H9 (cell line): ENCODE measurements around the gene HIF1A. TPM values are rescaled to one million over a fixed set of nuclear protein-coding genes. Genes with fewer than 3 reads are reported as not detected.

Experiments
- DNase-seq: peaks from one replicate; pipeline ENCODE4 v3.0.0-alpha.2; 2017
- H2AFZ ChIP-seq: one replicate; pipeline ENCODE4 v1.6.1; 2013; ENCODE audit warnings: mild to moderate bottlenecking, low read length, control low read depth, moderate library complexity
- H2AK5ac ChIP-seq: 2 replicates; pipeline ENCODE4 v1.6.1; 2013; ENCODE audit warnings: low read length, control low read depth, mixed read lengths; ENCODE audit not compliant: insufficient read length
- H2BK120ac ChIP-seq: one replicate; pipeline ENCODE4 v1.6.1; 2013; ENCODE audit warnings: low read depth, mild to moderate bottlenecking, low read length, control low read depth, inconsistent platforms; ENCODE audit not compliant: poor library complexity, severe bottlenecking
- H2BK12ac ChIP-seq: 2 replicates; pipeline ENCODE4 v1.6.1; 2013; ENCODE audit warnings: low read length, control low read depth, mixed read lengths, low read depth; ENCODE audit not compliant: insufficient read length
- H2BK15ac ChIP-seq: 2 replicates; pipeline ENCODE4 v1.6.1; 2013; ENCODE audit warnings: low read depth, low read length, control low read depth
- H2BK20ac ChIP-seq: one replicate; pipeline ENCODE4 v1.6.1; 2013; ENCODE audit warnings: low read depth, mild to moderate bottlenecking, low read length, control low read depth, inconsistent platforms; ENCODE audit not compliant: poor library complexity, severe bottlenecking
- H2BK5ac ChIP-seq: 2 replicates; pipeline ENCODE4 v1.6.1; 2013; ENCODE audit warnings: low read length, control low read depth, mixed read lengths; ENCODE audit not compliant: insufficient read length
- H3K14ac ChIP-seq: 2 replicates; pipeline ENCODE4 v1.6.1; 2013; ENCODE audit warnings: low read length, control low read depth; ENCODE audit not compliant: insufficient read depth
- H3K18ac ChIP-seq: 2 replicates; pipeline ENCODE4 v1.6.1; 2013; ENCODE audit warnings: low read depth, mild to moderate bottlenecking, mixed read lengths, low read length, control low read depth; ENCODE audit not compliant: insufficient read length
- H3K23ac ChIP-seq: 2 replicates; pipeline ENCODE4 v1.6.1; 2013; ENCODE audit warnings: low read length, control low read depth, mixed read lengths, low read depth; ENCODE audit not compliant: insufficient read length
- H3K23me2 ChIP-seq: 2 replicates; pipeline ENCODE4 v1.6.1; 2013; ENCODE audit warnings: low read depth, mild to moderate bottlenecking, mixed read lengths, low read length, control low read depth; ENCODE audit not compliant: insufficient read length, poor library complexity, severe bottlenecking
- H3K27ac ChIP-seq: 2 replicates; pipeline ENCODE4 v1.5.1; 2013; ENCODE audit warnings: low read length, control low read depth, mixed read lengths, low read depth; ENCODE audit not compliant: insufficient read length
- H3K27me3 ChIP-seq: 2 replicates; pipeline ENCODE4 v1.6.1; 2013; ENCODE audit warnings: low read length, control low read depth, inconsistent platforms; ENCODE audit not compliant: insufficient read depth
- H3K4ac ChIP-seq: 2 replicates; pipeline ENCODE4 v1.6.1; 2013; ENCODE audit warnings: low read depth, mild to moderate bottlenecking, control low read depth, inconsistent platforms, low read length, moderate library complexity
- H3K4me1 ChIP-seq: 2 replicates; pipeline ENCODE4 v1.6.1; 2013; ENCODE audit warnings: low read length, control low read depth, inconsistent platforms; ENCODE audit not compliant: insufficient read depth
- H3K4me2 ChIP-seq: 2 replicates; pipeline ENCODE4 v1.6.1; 2013; ENCODE audit warnings: low read length, control low read depth, mixed read lengths; ENCODE audit not compliant: insufficient read length, insufficient read depth
- H3K56ac ChIP-seq: 2 replicates; pipeline ENCODE4 v1.6.1; 2013; ENCODE audit warnings: low read depth, mild to moderate bottlenecking, mixed read lengths, low read length, control low read depth; ENCODE audit not compliant: insufficient read length
- H3K79me1 ChIP-seq: 2 replicates; pipeline ENCODE4 v1.6.1; 2013; ENCODE audit warnings: low read depth, mild to moderate bottlenecking, moderate library complexity, low read length, control low read depth, inconsistent platforms; ENCODE audit not compliant: insufficient read depth, poor library complexity, severe bottlenecking
- H3K79me2 ChIP-seq: 2 replicates; pipeline ENCODE4 v1.6.1; 2013; ENCODE audit warnings: low read length, control low read depth, inconsistent platforms; ENCODE audit not compliant: insufficient read depth
- H3K9ac ChIP-seq: 2 replicates; pipeline ENCODE4 v1.6.1; 2013; ENCODE audit warnings: low read length, control low read depth, mixed read lengths; ENCODE audit not compliant: insufficient read length; ENCODE audit errors: extremely low read depth
- H3K9me3 ChIP-seq: one replicate; pipeline ENCODE4 v1.6.1; 2013; ENCODE audit warnings: low read depth, low read length, inconsistent platforms; ENCODE audit not compliant: control insufficient read depth
- H3T11ph ChIP-seq: one replicate; pipeline ENCODE4 v1.6.1; 2013; ENCODE audit warnings: mild to moderate bottlenecking, low read length, control low read depth, inconsistent platforms
- H4K20me1 ChIP-seq: one replicate; pipeline ENCODE4 v1.6.1; 2013; ENCODE audit not compliant: control insufficient read depth, insufficient read length, insufficient read depth
- H4K5ac ChIP-seq: 2 replicates; pipeline ENCODE4 v1.6.1; 2013; ENCODE audit warnings: low read depth, mild to moderate bottlenecking, mixed read lengths, low read length, control low read depth; ENCODE audit not compliant: insufficient read length
- H4K8ac ChIP-seq: replicated peaks from 2 replicates; pipeline ENCODE4 v1.6.1; 2013; ENCODE audit warnings: low read length, control low read depth, mixed read lengths, low read depth; ENCODE audit not compliant: insufficient read length
- H4K91ac ChIP-seq: 2 replicates; pipeline ENCODE4 v1.6.1; 2013; ENCODE audit warnings: low read depth, mild to moderate bottlenecking, moderate library complexity, mixed read lengths, low read length, control low read depth; ENCODE audit not compliant: insufficient read length
- H3K27ac Mint-ChIP-seq, 3 experiments: 2 replicates in 2 of 3; 3 replicates in 1 of 3; pipeline ENCODE4 v1.8.0; 2020 to 2021; ENCODE audit warnings: mixed read lengths in 3 of 3, mild to moderate bottlenecking in 1 of 3, moderate library complexity in 1 of 3
- H3K27me3 Mint-ChIP-seq: 2 replicates; pipeline ENCODE4 v1.8.0; 2021; ENCODE audit warnings: low read depth, mild to moderate bottlenecking, moderate library complexity, mixed read lengths
- H3K36me3 Mint-ChIP-seq, 3 experiments: 2 replicates in 2 of 3; 3 replicates in 1 of 3; pipeline ENCODE4 v1.8.0; 2020 to 2021; ENCODE audit warnings: low read depth in 3 of 3, mixed read lengths in 3 of 3; ENCODE audit not compliant: insufficient read depth in 1 of 3
- H3K4me1 Mint-ChIP-seq, 2 experiments: 2 replicates each; pipeline ENCODE4 v1.8.0; 2020; ENCODE audit warnings: mixed read lengths in 2 of 2
- H3K4me3 Mint-ChIP-seq, 2 experiments: 2 replicates in 1 of 2; 3 replicates in 1 of 2; pipeline ENCODE4 v1.8.0; 2020 to 2021; ENCODE audit warnings: mild to moderate bottlenecking in 2 of 2, mixed read lengths in 2 of 2, moderate library complexity in 1 of 2
- H3K9me3 Mint-ChIP-seq, 2 experiments: 2 replicates in 1 of 2; 3 replicates in 1 of 2; pipeline ENCODE4 v1.8.0; 2020; ENCODE audit warnings: mild to moderate bottlenecking in 2 of 2, mixed read lengths in 2 of 2, moderate library complexity in 1 of 2
- WGBS: extraction: QIAGEN DNeasy Blood & Tissue Kit; methylation state at CpG from one replicate; pipeline ENCODE4 v1.1.7; 2013; ENCODE audit warnings: missing lambda C conversion rate, low lambda C conversion rate, mixed read lengths; ENCODE audit not compliant: insufficient read length; ENCODE audit errors: extremely low coverage; 5-methylcytosine and 5-hydroxymethylcytosine counted together
- total RNA-seq: library from RNA; stranded (reverse); gene quantifications from 2 replicates; pipeline ENCODE4 v1.2.1, GENCODE V29; 2021
- TF ChIP-seq, protein P1 (sequence below): fragments of 200-600 bp; sonication (generic); conservative IDR thresholded peaks from 3 replicates; pipeline ENCODE4 v1.8.0; 2021; ENCODE audit warnings: antibody characterized with exemption, mild to moderate bottlenecking

HIF1A gene
- total RNA-seq, 1 experiment from 2014 or later: 154 TPM

DNA sequence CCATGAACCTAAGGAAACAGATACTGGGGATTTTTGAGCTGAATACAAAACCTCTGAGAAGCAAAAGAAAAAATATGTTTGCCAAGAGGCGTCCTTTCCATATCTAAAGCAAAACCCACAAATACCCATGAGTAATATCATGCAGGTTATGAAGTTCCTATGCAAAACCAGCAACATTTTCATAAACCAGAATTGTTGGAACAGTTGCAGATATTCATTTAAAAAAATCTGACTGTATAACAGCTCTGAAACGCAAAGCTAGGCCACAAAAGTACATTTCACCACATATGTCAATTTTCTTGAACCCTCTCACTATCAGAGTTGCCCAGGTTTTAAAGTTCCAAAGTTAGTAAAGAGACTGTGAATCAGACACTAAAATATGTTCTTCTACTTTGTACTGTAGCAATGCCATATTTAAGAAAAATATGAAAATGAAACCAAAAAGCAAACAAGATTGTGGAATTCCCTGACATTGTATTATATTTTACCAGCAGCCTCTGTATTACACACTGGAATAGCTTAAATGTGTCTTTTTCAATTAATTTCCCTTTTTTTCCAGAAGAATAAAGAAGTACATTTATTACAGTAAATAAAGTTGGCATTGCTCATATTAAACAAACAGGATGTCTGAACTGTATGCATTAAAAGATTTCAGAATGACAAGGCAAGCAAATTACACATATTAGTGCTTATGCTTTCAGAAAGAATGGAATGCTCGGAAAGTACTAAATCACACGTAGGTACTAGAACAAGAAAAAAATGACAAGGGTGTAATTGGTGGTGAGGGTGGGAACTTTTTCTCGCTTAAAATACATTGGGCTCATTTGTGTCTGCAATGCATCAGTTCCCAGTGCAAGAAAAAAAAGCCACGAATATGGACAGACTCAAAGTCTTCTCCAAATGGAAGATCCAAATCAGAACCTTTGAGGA is 33.6 kb upstream of the HIF1A start:
- Histone ChIP-seq H2AK5ac (no peak overlapping the region), H3K79me1 (no peaks in the 10 kb centered on the region), H3K4me2 (no peak overlapping the region), H2BK12ac (no peak overlapping the region), H2BK120ac (no peak overlapping the region), H3K27me3 (no peaks in the 10 kb centered on the region), H2BK15ac (no peak overlapping the region), H3K23ac (no peak overlapping the region), H3K9ac (no peak overlapping the region), H2BK5ac (no peak overlapping the region), H3K23me2 (no peaks in the 10 kb centered on the region), H3K27ac (no peak overlapping the region), H3K14ac (no peak overlapping the region), H3K4ac (no peak overlapping the region), H3K79me2 (no peaks in the 10 kb centered on the region), H2BK20ac (no peak overlapping the region), H4K91ac (no peak overlapping the region), H3K18ac (no peak overlapping the region), H4K5ac (no peak overlapping the region), H3K9me3 (no peaks in the 10 kb centered on the region), H4K8ac (no peak overlapping the region), H2AFZ (no peak overlapping the region), H3K4me1 (no peaks in the 10 kb centered on the region; the same call in 1 of the 2 replicates), H3T11ph (no peak overlapping the region), H3K56ac (no peak overlapping the region), H4K20me1 (no peaks in the 10 kb centered on the region)
- WGBS: no CpG with 5 or more reads among the region's 6 CpGs
- H3K4me1 Mint-ChIP-seq: peaks cover 0 to 6% of the 10 kb centered on the region in 2 experiments; a peak in 2 of 4 replicates
- peaks cover 2% of the 10 kb centered on the region; the same call in 1 of the 2 replicates for H3K27me3 Mint-ChIP-seq
- no peaks in the 10 kb centered on the region; a peak in 1 of 5 replicates for H3K9me3 Mint-ChIP-seq
- no peak overlapping the region for H3K4me3 Mint-ChIP-seq
- H3K27ac Mint-ChIP-seq: peak overlapping the region in 1 of 3 experiments; percentile 16; a peak in 1 of 7 replicates
- TF ChIP-seq, protein P1, sequence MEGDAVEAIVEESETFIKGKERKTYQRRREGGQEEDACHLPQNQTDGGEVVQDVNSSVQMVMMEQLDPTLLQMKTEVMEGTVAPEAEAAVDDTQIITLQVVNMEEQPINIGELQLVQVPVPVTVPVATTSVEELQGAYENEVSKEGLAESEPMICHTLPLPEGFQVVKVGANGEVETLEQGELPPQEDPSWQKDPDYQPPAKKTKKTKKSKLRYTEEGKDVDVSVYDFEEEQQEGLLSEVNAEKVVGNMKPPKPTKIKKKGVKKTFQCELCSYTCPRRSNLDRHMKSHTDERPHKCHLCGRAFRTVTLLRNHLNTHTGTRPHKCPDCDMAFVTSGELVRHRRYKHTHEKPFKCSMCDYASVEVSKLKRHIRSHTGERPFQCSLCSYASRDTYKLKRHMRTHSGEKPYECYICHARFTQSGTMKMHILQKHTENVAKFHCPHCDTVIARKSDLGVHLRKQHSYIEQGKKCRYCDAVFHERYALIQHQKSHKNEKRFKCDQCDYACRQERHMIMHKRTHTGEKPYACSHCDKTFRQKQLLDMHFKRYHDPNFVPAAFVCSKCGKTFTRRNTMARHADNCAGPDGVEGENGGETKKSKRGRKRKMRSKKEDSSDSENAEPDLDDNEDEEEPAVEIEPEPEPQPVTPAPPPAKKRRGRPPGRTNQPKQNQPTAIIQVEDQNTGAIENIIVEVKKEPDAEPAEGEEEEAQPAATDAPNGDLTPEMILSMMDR: no peak
- H3K36me3 Mint-ChIP-seq: no peaks in the 10 kb centered on the region
- no peak for DNase-seq
